ENCODE results near the gene CD274. TPM values are rescaled to one million over a fixed set of nuclear protein-coding genes. Genes with fewer than 3 reads are reported as not detected.
A peak's percentile ranks its signal among the peaks of the same experiment; 100 is the strongest.
"Not testable (repeated sequence)": the region's sequence is repeated elsewhere in the genome, so short reads cannot be mapped to it uniquely, and the experiment has no call there.

The CD274 gene
- total RNA-seq, 2 experiments from 2014 or later: 12.4 to 12.6 TPM

DNA sequence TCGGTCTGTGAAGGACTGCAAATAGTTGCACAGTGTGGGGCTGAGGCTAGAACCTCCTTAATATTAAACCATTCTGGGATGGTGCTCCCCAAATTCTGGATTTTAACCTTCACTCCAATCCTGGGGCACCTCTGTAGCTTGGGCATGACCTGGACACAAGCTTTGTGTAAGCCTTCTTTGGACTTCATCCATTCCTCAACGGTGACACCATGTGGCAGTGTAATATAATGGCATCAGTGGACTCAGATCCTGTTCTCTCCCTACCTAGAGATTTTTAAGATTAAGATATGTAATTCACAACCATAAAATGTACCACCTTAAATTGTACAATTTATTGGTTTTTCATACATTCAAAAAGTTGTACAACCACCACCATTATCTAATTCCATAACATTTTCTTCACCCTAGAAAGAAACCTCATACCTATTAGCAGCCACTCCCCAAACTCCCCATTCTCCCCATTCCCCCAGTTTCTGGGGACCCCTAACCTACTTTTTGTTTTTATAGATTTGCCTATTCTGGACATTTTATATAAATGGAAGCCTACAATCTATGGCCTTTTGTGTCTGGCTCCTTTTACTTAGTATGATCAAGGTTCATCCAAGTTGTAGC lies 7.8 kb upstream of the CD274 start:
- Mint-ChIP-seq H3K27me3 (no peaks in the 10 kb centered on the region), H3K36me3 (ENCODE audit: low read depth) (no peaks in the 10 kb centered on the region), H3K9me3 (no peaks in the 10 kb centered on the region), H3K4me3 (no peak overlapping the region), H3K4me1 (peaks cover 54% of the 10 kb centered on the region), H3K27ac (no peak overlapping the region)
- ChIA-PET CTCF (interaction anchor here (0.8 to 6.6 kb wide), 12 partner anchors 12 to 683 kb away, joined by 3 to 58 read pairs (median 4); partner anchors contain the start of genes INSL6 and PDCD1LG2), POLR2A (interaction anchor here (1.0 kb wide), 1 partner anchor 649 kb away, joined by 3 read pairs; no protein-coding TSS in a partner anchor)
- no peak for DNase-seq

DNA sequence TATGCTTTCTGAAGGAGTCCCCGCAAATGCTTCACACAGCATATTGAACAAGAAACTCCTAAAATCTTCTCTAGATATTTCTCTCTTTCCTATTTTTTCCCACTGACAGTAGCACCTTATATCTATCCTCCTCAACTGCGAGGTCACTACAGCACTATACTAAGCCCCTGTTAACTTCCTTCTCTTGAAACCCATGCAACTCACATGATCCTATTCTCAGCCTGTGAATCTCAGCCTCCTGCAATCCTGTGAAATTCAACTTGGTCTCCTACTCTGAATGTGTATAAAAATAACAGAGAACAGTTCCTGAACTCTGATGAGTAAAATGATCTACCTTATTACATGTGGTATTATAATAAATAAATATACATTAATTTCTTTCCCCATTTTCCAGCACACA lies 6.5 kb upstream of the CD274 start:
- H3K9me3 Mint-ChIP-seq: no peaks in the 10 kb centered on the region
- CTCF ChIA-PET: interaction anchor here (0.7 to 3.2 kb wide), 5 partner anchors 18 to 684 kb away, joined by 6 to 31 read pairs (median 13); partner anchors contain the start of gene INSL6
- H3K4me1 Mint-ChIP-seq: peaks cover 56% of the 10 kb centered on the region
- H3K36me3 Mint-ChIP-seq (ENCODE audit: low read depth): no peaks in the 10 kb centered on the region
- no peak for DNase-seq
- no peaks in the 10 kb centered on the region for H3K27me3 Mint-ChIP-seq
- H3K27ac Mint-ChIP-seq: no peak overlapping the region
- H3K4me3 Mint-ChIP-seq: no peak overlapping the region
- POLR2A ChIA-PET: interaction anchor here (1.0 kb wide), 1 partner anchor 257 kb away, joined by 4 read pairs; no protein-coding TSS in a partner anchor

DNA sequence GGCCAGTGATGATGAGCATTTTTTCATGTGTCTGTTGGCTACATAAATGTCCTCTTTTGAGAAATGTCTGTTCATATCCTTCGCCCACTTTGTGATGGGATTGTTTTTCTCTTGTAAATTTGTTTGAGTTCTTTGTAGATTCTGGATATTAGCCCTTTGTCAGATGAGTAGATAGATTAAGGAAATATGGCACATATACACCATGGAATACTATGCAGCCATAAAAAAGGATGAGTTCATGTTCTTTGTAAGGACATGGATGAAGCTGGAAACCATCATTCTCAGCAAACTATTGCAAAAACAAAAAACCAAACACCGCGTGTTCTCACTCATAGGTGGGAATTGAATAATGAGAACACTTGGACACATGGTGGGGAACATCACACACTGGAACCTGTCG lies 5.2 kb upstream of the CD274 start:
- H3K36me3 Mint-ChIP-seq (ENCODE audit: low read depth); DNase-seq; H3K4me3 Mint-ChIP-seq; POLR2A ChIA-PET; H3K27ac Mint-ChIP-seq; CTCF ChIA-PET; H3K27me3 Mint-ChIP-seq; H3K9me3 Mint-ChIP-seq: not testable (repeated sequence)
- peaks cover 56% of the 10 kb centered on the region for H3K4me1 Mint-ChIP-seq

DNA sequence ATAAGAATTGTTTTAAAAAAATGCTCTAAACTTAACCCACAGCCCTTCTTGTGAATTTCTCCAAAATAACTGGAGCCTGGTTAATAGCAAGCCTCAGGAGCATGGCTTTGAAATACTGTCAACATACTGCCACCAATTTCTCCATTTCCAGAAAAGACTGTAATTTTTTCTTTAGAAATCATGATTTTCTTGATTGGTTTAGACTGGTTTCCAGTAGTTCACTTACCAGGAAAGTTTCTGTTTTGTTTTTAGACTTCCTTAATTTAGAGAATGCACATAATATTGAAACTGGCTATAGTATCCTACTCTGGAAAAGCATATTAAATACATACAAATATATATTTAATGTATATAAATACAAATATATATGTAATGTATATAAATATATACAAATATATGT lies 4.5 kb upstream of the CD274 start:
- no peaks in the 10 kb centered on the region for H3K9me3 Mint-ChIP-seq
- CTCF ChIA-PET: interaction anchor here (0.8 to 5.6 kb wide), 4 partner anchors 140 to 259 kb away, joined by 3 to 130 read pairs (median 5); no protein-coding TSS in a partner anchor

DNA sequence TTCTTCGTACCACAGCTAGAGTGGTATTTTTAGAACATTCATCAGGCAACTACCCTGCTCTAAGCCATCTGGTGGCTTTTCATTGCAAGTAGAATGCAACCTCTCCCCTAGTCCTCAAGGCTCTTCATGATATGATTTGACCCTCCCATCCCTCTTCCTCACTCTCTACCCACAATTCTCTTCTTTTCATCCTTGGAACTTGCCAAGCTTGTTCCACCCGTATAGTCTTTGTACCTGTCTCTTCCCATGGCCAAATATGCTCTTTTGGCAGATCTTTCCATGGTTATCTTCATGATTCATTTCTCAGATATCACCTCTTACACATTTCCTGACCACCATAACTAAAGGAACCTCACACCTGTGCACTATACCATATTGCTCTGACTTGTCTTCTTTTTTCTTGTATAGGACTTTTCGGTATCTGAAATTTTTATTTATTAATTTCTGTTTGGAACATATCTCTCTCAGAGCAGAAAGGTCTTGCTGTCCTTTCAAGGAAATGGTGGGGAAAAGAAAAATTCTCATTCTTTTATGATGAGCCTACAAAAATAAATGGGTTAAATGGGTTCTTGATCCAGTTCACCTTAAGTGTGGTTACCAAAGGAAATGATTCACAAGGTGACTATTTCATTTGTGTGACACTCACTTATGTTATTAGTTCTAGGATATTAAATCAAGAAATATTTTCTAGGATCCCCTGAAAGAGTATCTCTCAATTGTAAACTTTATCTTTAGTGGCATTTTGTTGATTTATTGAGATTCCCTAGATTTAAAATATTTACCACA lies 3.7 kb upstream of the CD274 start:
- CTCF ChIA-PET: interaction anchor here (0.8 to 5.6 kb wide), 4 partner anchors 140 to 260 kb away, joined by 3 to 130 read pairs (median 5); no protein-coding TSS in a partner anchor
- peak overlapping the region; percentile 73 for H3K27ac Mint-ChIP-seq
- H3K9me3 Mint-ChIP-seq: no peaks in the 10 kb centered on the region
- peaks cover 52% of the 10 kb centered on the region for H3K4me1 Mint-ChIP-seq
- H3K36me3 Mint-ChIP-seq (ENCODE audit: low read depth): no peaks in the 10 kb centered on the region
- H3K27me3 Mint-ChIP-seq: no peaks in the 10 kb centered on the region
- no peak for DNase-seq
- no peak overlapping the region for H3K4me3 Mint-ChIP-seq
- POLR2A ChIA-PET: interaction anchor here (0.9 to 5.5 kb wide), 7 partner anchors 8 to 260 kb away, joined by 3 to 106 read pairs (median 3); partner anchors contain the start of genes PLGRKT and RIC1

More for the DNA sequence above, 4.5 kb upstream of the CD274 start:
- H3K27me3 Mint-ChIP-seq: no peaks in the 10 kb centered on the region
- H3K4me1 Mint-ChIP-seq: peaks cover 51% of the 10 kb centered on the region
- no peak overlapping the region for H3K27ac Mint-ChIP-seq
- DNase-seq: no peak
- H3K36me3 Mint-ChIP-seq (ENCODE audit: low read depth): no peaks in the 10 kb centered on the region
- no peak overlapping the region for H3K4me3 Mint-ChIP-seq
- POLR2A ChIA-PET: interaction anchor here (0.9 to 5.5 kb wide), 6 partner anchors 7 to 183 kb away, joined by 3 to 106 read pairs (median 4); partner anchors contain the start of genes PLGRKT and RIC1

DNA sequence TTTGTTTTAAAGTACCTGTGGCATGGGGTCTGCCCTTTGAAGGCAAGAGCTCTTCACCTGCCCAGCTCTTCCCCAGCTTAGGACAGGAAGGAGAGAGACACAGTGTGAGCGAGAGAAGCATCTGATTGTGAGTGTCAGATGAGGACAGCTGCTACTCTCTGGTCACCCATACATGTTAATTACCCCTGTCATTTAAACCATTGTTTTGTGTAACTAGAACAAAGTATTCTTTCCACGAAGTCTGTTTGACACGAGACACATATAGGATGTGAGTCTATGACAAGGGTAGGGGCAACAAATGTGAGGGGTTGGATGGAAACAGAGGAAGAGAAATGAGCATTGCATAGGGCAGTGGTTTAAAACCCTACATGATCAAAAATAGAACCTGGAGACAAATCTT lies 3.0 kb upstream of the CD274 start:
- ChIA-PET POLR2A (interaction anchor here (1.0 to 5.5 kb wide), 5 partner anchors 8 to 261 kb away, joined by 3 to 106 read pairs (median 6); partner anchors contain the start of genes PLGRKT and RIC1), CTCF (interaction anchor here (1.3 to 5.6 kb wide), 3 partner anchors 139 to 154 kb away, joined by 3 to 130 read pairs (median 5); no protein-coding TSS in a partner anchor)
- Mint-ChIP-seq H3K9me3 (no peaks in the 10 kb centered on the region), H3K27ac (peak overlapping the region; percentile 73), H3K4me1 (peaks cover 54% of the 10 kb centered on the region), H3K36me3 (ENCODE audit: low read depth) (no peaks in the 10 kb centered on the region), H3K27me3 (no peaks in the 10 kb centered on the region), H3K4me3 (no peak overlapping the region)
- no peak for DNase-seq

DNA sequence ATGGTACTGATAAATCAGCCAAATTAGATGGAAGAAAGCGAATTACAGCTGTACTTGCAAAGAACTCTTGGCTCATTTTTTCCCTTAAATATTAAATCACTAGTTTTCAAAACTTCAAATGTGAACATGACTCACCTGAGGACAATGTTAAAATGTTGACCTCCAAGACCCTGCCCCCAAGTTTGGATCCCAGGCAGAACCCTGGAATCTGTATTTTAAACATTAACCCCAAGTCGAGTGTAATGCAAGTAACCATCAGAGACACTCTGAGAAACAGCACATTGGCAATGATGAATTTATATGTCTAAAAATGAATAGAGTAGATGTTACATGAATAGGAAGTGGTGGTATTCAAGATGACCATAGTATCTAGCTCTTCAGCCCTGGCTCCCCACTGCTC lies 2.3 kb upstream of the CD274 start:
- no peaks in the 10 kb centered on the region for H3K9me3 Mint-ChIP-seq
- no peaks in the 10 kb centered on the region for H3K27me3 Mint-ChIP-seq
- H3K27ac Mint-ChIP-seq: peak overlapping the region; percentile 66
- peak overlapping the region; percentile 2 for H3K4me3 Mint-ChIP-seq
- POLR2A ChIA-PET: interaction anchor here (1.2 to 5.5 kb wide), 3 partner anchors 9 to 152 kb away, joined by 3 to 106 read pairs (median 5); partner anchors contain the start of gene PLGRKT
- CTCF ChIA-PET: interaction anchor here (1.2 to 5.6 kb wide), 4 partner anchors 9 to 153 kb away, joined by 3 to 130 read pairs (median 24); partner anchors contain the start of gene PLGRKT
- DNase-seq: no peak
- H3K36me3 Mint-ChIP-seq (ENCODE audit: low read depth): no peaks in the 10 kb centered on the region
- peaks cover 59% of the 10 kb centered on the region for H3K4me1 Mint-ChIP-seq

DNA sequence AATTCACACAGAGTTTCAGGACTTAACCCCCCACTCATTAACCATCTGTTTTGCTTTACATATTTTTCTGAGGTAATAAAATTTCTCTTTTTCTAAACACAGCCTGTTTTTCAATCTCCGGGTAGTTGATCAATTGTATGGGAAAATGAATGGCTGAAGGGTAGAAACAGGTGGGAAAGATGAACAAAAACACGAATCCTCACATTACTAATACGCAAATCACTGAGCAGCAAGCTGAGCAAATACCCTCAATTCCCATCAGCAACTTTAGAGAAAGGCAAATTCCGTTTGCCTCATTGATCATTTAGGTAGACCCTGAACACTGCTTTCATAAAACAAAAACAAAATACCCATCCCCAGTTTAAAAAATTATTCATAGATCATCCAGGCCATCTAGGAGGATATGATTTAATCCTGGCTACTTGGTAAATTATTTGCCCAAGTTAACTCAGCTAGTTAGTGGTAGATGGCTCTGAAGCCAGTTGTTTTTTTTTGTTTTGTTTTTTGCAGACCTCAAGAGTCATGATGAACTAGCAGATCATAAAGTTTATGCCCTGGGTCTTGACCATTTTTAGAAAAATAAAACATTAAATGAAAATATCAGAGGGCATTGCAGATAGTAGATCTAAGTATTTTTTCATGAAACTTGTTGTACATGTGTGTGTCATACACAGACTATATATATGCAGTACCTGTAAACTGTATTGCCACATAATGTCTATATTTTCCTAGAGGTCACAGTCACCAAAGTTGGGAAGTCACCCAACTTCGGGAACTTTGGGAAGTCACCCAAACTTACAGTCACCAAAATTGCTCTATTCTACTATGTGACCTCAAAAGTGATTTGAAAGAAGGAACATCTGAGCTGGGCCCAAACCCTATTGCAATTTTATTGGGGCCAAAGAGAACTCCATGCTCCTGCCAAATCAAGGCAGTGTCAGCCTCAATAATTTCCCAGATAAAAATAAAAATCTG lies 1.6 kb upstream of the CD274 start:
- Mint-ChIP-seq H3K36me3 (ENCODE audit: low read depth) (no peaks in the 10 kb centered on the region), H3K4me3 (peak overlapping the region; percentile 95), H3K4me1 (peaks cover 67% of the 10 kb centered on the region), H3K9me3 (no peaks in the 10 kb centered on the region), H3K27me3 (no peaks in the 10 kb centered on the region), H3K27ac (peak overlapping the region; percentile 84)
- no peak for DNase-seq
- POLR2A ChIA-PET: interaction anchor here (1.2 to 5.5 kb wide), 11 partner anchors 10 to 966 kb away, joined by 3 to 106 read pairs (median 17); partner anchors contain the start of genes ERMP1, PDCD1LG2, PLGRKT and RIC1
- CTCF ChIA-PET: interaction anchor here (1.2 to 5.6 kb wide), 11 partner anchors 10 to 689 kb away, joined by 3 to 130 read pairs (median 11); partner anchors contain the start of genes PDCD1LG2 and PLGRKT

DNA sequence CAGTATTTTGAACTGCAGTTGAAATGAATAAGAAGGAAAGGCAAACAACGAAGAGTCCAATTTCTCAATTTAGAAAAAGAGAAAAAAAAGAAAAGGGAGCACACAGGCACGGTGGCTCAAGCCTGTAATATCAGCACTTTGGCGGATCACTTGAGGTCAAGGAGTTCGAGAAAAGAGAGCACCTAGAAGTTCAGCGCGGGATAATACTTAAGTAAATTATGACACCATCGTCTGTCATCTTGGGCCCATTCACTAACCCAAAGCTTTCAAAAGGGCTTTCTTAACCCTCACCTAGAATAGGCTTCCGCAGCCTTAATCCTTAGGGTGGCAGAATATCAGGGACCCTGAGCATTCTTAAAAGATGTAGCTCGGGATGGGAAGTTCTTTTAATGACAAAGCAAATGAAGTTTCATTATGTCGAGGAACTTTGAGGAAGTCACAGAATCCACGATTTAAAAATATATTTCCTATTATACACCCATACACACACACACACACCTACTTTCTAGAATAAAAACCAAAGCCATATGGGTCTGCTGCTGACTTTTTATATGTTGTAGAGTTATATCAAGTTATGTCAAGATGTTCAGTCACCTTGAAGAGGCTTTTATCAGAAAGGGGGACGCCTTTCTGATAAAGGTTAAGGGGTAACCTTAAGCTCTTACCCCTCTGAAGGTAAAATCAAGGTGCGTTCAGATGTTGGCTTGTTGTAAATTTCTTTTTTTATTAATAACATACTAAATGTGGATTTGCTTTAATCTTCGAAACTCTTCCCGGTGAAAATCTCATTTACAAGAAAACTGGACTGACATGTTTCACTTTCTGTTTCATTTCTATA lies 602 bp upstream of the CD274 start:
- ChIA-PET POLR2A (interaction anchor here (0.8 to 5.5 kb wide), 20 partner anchors 9 to 1923 kb away, joined by 3 to 106 read pairs (median 7); partner anchors contain the start of genes AK3, CDC37L1, ERMP1 and JAK2), CTCF (interaction anchor here (0.6 to 5.6 kb wide), 32 partner anchors 10 to 768 kb away, joined by 3 to 130 read pairs (median 4); partner anchors contain the start of genes ERMP1, PDCD1LG2, PLGRKT and RIC1)
- Mint-ChIP-seq H3K9me3 (no peaks in the 10 kb centered on the region), H3K4me3 (peak overlapping the region; percentile 95), H3K36me3 (ENCODE audit: low read depth) (no peaks in the 10 kb centered on the region), H3K27me3 (no peaks in the 10 kb centered on the region), H3K4me1 (peaks cover 72% of the 10 kb centered on the region), H3K27ac (peak overlapping the region; percentile 84)
- DNase-seq: no peak

DNA sequence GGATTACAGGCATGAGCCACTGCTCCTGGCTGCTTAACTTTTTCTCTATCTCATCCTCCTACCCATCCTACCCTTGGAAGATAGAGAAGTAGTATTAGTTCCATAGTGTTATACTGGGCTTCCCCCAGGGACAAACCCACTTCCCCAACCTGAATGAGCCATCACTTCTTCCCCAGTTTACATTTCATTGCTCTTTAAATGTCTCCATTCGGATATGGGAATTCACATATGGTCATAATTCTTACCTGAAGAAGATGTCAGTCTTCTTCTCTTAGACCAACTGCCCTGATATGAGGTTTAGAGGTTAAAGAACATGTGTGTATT lies 1.9 kb downstream of the CD274 start:
- Mint-ChIP-seq H3K9me3 (no peaks in the 10 kb centered on the region), H3K36me3 (ENCODE audit: low read depth) (peaks cover 6% of the 10 kb centered on the region), H3K4me1 (peaks cover 71% of the 10 kb centered on the region), H3K27ac (peak overlapping the region; percentile 84), H3K4me3 (peak overlapping the region; percentile 95), H3K27me3 (no peaks in the 10 kb centered on the region)
- DNase-seq: no peak
- CTCF ChIA-PET: no interaction called here
- POLR2A ChIA-PET: interaction anchor here (1.2 kb wide), 1 partner anchor 42 kb away, joined by 4 read pairs; no protein-coding TSS in a partner anchor

DNA sequence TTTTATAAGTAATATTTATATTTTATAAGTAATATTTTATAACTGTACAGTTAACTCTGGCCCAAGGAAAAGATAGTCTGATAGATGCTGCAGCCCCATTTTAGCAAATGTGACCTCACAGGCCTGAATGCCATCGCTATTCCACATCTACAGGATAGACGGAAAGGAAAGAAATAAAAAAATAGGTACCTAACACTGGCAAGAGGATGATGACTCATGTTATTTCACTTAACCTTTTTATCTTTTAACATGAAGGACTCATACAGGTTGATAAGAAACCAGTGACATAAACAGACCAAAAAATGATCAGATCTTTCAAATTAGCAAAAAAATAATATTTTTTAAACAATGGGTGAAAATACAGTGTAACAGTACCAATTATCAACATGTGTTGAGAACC lies 2.7 kb downstream of the CD274 start:
- H3K4me3 Mint-ChIP-seq: peak overlapping the region; percentile 18
- H3K4me1 Mint-ChIP-seq: peaks cover 69% of the 10 kb centered on the region
- H3K27me3 Mint-ChIP-seq: no peaks in the 10 kb centered on the region
- POLR2A ChIA-PET: interaction anchor here (1.2 kb wide), 1 partner anchor 41 kb away, joined by 4 read pairs; no protein-coding TSS in a partner anchor
- peak overlapping the region; percentile 8 for H3K27ac Mint-ChIP-seq
- DNase-seq: no peak
- H3K9me3 Mint-ChIP-seq: no peaks in the 10 kb centered on the region
- peaks cover 13% of the 10 kb centered on the region for H3K36me3 Mint-ChIP-seq (ENCODE audit: low read depth)
- CTCF ChIA-PET: interaction anchor here (1.0 kb wide), 1 partner anchor 147 kb away, joined by 3 read pairs; no protein-coding TSS in a partner anchor

Measured in activated CD4-positive, alpha-beta memory T cell treated with anti-CD3 and anti-CD28 coated beads, Interleukin-2, amount 10 ng/mL, durations not matched to agents 7 days and 5 days (primary cell).